Activated T-helper 2 cell treated with anti-CD3 and anti-CD28 coated beads, Interferon-gamma antibody, Interleukin-2, Interleukin-4, amounts not matched to agents 10 μg/mL and 5 μg/mL and 100 μg/mL, durations not matched to agents 14 hours and 24 hours and 36 hours (primary cell): ENCODE measurements around the gene STPG4. TPM values are rescaled to one million over a fixed set of nuclear protein-coding genes. Genes with fewer than 3 reads are reported as not detected.
"Not testable (repeated sequence)": the region's sequence is repeated elsewhere in the genome, so short reads cannot be mapped to it uniquely, and the experiment has no call there.

Experiments
- DNase-seq: peaks from one replicate; pipeline ENCODE4 v3.0.0; 2021; ENCODE audit warnings: low spot score
- H3K27ac Mint-ChIP-seq: one replicate; pipeline ENCODE4 v1.8.0; 2021; ENCODE audit warnings: mixed read lengths
- H3K27me3 Mint-ChIP-seq: one replicate; pipeline ENCODE4 v1.8.0; 2021; ENCODE audit warnings: low read depth, mixed read lengths
- H3K36me3 Mint-ChIP-seq: one replicate; pipeline ENCODE4 v1.8.0; 2021; ENCODE audit warnings: low read depth, mixed read lengths
- H3K4me1 Mint-ChIP-seq: one replicate; pipeline ENCODE4 v1.8.0; 2021; ENCODE audit warnings: low read depth, mixed read lengths
- H3K4me3 Mint-ChIP-seq: one replicate; pipeline ENCODE4 v1.8.0; 2021; ENCODE audit warnings: low read depth, mild to moderate bottlenecking, moderate library complexity, mixed read lengths
- H3K9me3 Mint-ChIP-seq: one replicate; pipeline ENCODE4 v1.8.0; 2021; ENCODE audit warnings: mixed read lengths
- intact Hi-C: fragments of 100-400 bp; cut with micrococcal nuclease; formaldehyde crosslinking; loops from one replicate; pipeline ENCODE4 v1.15.1; 2023
- total RNA-seq: library from RNA; stranded (reverse); gene quantifications from 2 replicates; pipeline ENCODE4 v1.2.3, GENCODE V29; 2022

Gene STPG4
- total RNA-seq, 1 donor from 2014 or later, result not detected

DNA sequence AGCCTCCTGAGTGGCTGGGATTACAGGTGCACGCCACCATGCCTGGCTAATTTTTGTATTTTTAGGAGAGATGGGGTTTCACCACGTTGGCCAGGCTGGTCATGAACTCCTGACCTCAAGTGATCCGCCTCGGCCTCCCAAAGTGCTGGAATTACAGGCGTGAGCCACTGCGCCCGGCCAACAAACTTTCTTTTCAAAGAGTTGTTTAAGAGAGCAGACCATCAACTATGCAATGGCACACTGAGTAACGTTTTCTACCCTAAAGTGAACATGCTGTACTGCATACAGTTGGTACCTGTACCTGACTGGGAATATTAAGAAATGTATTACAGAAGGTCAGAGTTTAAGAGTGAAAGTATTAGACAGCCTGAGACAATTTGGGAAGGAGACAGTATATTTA is 13.8 kb upstream of the STPG4 start:
- DNase-seq, H3K27ac Mint-ChIP-seq, H3K4me3 Mint-ChIP-seq, H3K9me3 Mint-ChIP-seq, H3K27me3 Mint-ChIP-seq, intact Hi-C loops: not testable (repeated sequence)
- H3K36me3 Mint-ChIP-seq, result peaks cover 75% of the 10 kb centered on the region
- peaks cover 58% of the 10 kb centered on the region for H3K4me1 Mint-ChIP-seq

DNA sequence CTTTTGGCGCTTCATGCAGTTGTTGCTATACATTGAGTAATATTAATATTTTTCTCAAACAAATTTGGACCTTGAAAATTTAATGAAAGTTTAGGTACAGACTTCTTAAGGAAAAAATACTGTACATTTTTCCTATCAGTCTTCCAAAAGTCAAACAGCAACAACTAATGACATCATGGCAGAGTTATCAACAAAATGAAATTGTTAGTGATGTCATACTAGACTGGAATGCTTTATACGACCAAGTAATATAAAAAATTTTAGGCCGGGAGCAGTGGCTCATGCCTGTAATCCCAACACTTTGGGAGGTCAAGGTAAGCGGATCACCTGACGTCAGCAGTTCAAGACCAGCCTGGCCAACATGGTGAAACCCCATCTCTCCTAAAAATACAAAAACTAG is 12.0 kb upstream of the STPG4 start:
- Mint-ChIP-seq H3K27me3 (no peaks in the 10 kb centered on the region), H3K36me3 (peaks cover 74% of the 10 kb centered on the region), H3K4me1 (peaks cover 55% of the 10 kb centered on the region), H3K4me3 (no peak overlapping the region), H3K27ac (no peak overlapping the region), H3K9me3 (no peaks in the 10 kb centered on the region)
- intact Hi-C loops, result no loop called here
- DNase-seq, result no peak

DNA sequence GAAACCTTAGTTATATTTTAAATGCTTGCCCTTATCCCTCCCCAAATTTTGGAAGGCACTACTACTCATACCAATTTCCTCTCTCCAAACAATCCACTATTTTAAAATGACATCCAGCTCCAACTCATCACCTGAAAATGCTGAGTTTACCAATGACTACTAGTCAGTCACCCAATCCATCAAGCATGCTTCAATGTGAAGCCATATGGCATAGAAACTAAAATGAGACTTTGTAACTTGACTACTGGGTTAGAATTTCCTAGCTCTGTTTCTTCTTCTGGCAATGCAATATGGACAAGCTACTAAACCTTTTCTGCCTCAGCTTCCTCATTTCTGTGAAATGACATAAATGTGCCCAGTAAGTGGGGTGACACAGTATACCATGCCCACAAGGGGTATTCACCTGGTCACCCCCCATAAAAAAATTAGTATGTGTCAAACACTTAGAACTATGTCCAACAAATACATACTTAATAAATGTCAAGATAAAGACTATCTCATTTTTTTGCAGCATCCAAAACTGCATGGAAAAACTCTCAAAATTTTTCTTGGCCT is 10.0 kb upstream of the STPG4 start:
- no peak for DNase-seq
- H3K27ac Mint-ChIP-seq, result peak overlapping the region; percentile 23
- intact Hi-C loops, result no loop called here
- peaks cover 38% of the 10 kb centered on the region for H3K4me1 Mint-ChIP-seq
- H3K9me3 Mint-ChIP-seq, result no peaks in the 10 kb centered on the region
- H3K36me3 Mint-ChIP-seq, result peaks cover 77% of the 10 kb centered on the region
- no peak overlapping the region for H3K4me3 Mint-ChIP-seq
- H3K27me3 Mint-ChIP-seq, result no peaks in the 10 kb centered on the region

DNA sequence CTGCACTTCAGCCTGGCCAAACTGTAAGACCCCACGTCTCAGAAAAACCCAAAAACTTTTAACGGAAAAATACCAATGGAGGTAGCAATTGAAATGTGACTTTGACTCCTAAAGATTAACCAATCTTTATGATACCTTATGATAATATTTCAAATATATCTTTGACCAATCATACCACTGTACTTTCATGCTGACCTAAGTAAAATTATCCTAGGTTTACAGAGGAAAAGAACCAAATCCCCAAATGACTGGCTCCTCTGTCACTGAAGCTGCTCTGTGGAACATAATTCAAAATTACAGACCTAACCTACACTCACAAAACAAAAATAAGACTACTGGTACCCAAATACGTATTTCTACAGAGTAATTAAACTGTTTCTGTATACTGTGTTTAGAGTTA is 7.7 kb upstream of the STPG4 start:
- H3K9me3 Mint-ChIP-seq, result no peaks in the 10 kb centered on the region
- intact Hi-C loops, result no loop called here
- no peaks in the 10 kb centered on the region for H3K27me3 Mint-ChIP-seq
- no peak for DNase-seq
- peaks cover 26% of the 10 kb centered on the region for H3K4me1 Mint-ChIP-seq
- H3K36me3 Mint-ChIP-seq, result peaks cover 79% of the 10 kb centered on the region
- no peak overlapping the region for H3K4me3 Mint-ChIP-seq
- peak overlapping the region; percentile 62 for H3K27ac Mint-ChIP-seq

DNA sequence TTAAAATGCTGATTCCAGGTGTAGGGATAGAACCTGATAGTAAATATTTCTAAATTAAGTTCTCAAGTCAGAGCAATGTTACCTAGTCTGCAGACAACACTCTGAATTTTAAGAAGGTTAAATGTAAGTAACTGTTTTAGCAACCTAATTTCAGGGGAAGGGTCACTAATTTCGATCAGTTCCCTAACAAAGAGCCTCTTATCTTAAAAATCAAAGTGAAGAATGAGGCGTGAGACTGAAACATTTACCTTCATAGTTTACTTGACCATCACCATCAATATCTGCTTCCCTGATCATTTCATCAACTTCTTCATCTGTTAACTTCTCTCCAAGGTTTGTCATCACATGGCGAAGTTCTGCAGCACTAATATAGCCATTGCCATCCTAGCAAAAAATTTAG is 6.4 kb upstream of the STPG4 start:
- H3K4me1 Mint-ChIP-seq, result peaks cover 23% of the 10 kb centered on the region
- no peak for DNase-seq
- H3K27me3 Mint-ChIP-seq, result no peaks in the 10 kb centered on the region
- H3K9me3 Mint-ChIP-seq, result no peaks in the 10 kb centered on the region
- H3K36me3 Mint-ChIP-seq, result peaks cover 87% of the 10 kb centered on the region
- no peak overlapping the region for H3K4me3 Mint-ChIP-seq
- no peak overlapping the region for H3K27ac Mint-ChIP-seq
- intact Hi-C loops, result no loop called here

DNA sequence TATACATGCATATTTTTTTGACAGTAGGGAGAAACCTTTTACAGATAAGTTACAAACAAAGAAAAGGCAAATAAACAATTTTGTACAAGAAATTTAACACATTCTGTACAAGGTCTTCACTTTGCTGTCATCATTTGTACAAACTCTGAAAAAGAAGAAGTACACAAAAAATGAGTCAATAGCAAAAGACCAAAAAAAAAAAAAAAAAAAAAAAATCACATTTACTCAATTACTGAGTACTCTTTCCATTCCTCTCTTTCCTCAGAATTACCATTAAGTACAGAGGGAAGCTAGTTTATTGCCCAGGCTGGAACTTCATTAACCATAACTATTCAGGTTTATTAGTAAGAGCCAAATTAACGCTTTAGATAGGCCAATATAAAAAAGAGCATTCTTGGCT is 5.6 kb upstream of the STPG4 start:
- Mint-ChIP-seq H3K27me3 (no peaks in the 10 kb centered on the region), H3K9me3 (no peaks in the 10 kb centered on the region), H3K4me3 (no peak overlapping the region), H3K4me1 (peaks cover 24% of the 10 kb centered on the region), H3K36me3 (peaks cover 83% of the 10 kb centered on the region), H3K27ac (no peak overlapping the region)
- intact Hi-C loops, result no loop called here
- DNase-seq, result no peak

DNA sequence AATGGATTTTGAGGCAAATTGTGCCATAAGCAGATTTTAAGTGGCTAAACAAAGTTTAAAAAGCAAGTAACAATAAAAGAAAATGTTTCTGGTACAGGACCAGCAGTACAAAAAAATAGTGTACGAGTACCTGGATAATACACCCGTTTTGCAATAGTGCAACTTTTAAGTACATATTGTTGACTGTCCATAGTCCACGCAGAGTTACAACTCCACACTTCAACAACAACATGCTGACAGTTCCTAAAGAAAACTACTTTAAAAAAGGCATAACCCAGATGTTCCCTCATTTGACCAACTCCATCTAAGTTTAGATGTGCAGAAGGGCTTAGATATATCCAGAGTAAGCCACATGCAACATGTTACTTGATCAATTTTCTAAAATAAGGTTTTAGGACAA is 5.1 kb upstream of the STPG4 start:
- no peak overlapping the region for H3K4me3 Mint-ChIP-seq
- H3K4me1 Mint-ChIP-seq, result peaks cover 22% of the 10 kb centered on the region
- H3K36me3 Mint-ChIP-seq, result peaks cover 78% of the 10 kb centered on the region
- H3K27ac Mint-ChIP-seq, result no peak overlapping the region
- intact Hi-C loops, result no loop called here
- no peak for DNase-seq
- no peaks in the 10 kb centered on the region for H3K9me3 Mint-ChIP-seq
- no peaks in the 10 kb centered on the region for H3K27me3 Mint-ChIP-seq

DNA sequence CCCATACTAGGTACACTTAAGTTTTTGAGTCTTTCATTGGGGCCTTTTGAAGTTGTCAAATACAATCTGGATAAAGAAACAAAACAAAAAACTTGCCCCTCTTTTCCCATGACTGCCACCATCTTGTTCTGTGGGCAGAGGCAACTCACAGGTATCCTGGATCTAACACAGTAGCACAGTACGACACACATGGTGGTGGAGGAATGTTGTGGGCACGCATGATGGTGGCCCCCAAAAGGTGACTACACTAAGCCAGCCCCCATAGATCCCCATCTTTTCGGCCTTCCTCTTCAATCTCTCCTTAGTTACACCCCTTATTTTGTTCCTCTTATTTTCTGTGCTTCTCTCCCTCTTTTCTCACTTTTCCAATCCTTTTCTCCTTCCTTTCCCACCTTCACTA is 4.5 kb upstream of the STPG4 start:
- H3K9me3 Mint-ChIP-seq, result no peaks in the 10 kb centered on the region
- no peak overlapping the region for H3K27ac Mint-ChIP-seq
- intact Hi-C loops, result no loop called here
- H3K4me1 Mint-ChIP-seq, result peaks cover 16% of the 10 kb centered on the region
- H3K27me3 Mint-ChIP-seq, result no peaks in the 10 kb centered on the region
- DNase-seq, result no peak
- H3K36me3 Mint-ChIP-seq, result peaks cover 72% of the 10 kb centered on the region
- no peak overlapping the region for H3K4me3 Mint-ChIP-seq

DNA sequence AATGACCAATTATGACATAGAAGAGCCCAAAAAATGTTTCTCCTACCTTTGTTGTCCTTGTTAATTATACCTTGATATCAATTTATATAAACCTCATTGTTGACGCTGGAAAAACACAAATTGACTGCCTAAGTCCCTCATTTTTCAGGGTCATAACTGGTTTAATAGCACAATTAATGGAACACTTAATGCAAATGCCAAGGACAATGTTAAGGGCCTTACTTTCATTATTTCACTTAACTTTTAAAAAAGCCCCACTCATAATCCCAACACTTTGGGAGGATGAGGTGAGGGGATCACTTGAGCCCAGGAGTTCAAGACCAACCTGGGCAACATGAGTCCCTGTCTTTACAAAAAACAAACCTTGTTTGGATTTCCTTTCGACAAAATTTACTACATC is 3.5 kb upstream of the STPG4 start:
- Mint-ChIP-seq H3K36me3 (peaks cover 70% of the 10 kb centered on the region), H3K27me3 (no peaks in the 10 kb centered on the region), H3K27ac (no peak overlapping the region), H3K9me3 (no peaks in the 10 kb centered on the region), H3K4me1 (peaks cover 13% of the 10 kb centered on the region), H3K4me3 (no peak overlapping the region)
- DNase-seq, result no peak
- intact Hi-C loops, result no loop called here

DNA sequence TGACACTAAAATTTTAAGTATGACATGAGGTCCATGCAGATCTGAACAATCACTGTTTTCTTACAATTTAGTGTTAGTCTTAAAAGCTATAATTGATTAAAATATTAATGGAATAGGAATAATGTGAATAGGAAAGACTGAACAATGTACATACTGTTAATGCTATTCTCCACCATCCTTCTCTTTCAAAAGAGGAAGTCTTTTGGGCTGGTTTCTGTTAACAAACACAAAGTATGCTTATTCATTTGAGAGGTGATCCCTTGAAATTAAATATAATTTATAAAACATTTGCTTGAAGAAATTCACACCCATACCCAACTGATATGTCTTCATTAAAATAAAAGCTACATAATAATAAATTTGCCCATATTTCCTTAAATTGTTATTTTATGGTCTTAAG is 2.3 kb downstream of the STPG4 start:
- Mint-ChIP-seq H3K27me3 (no peaks in the 10 kb centered on the region), H3K27ac (no peak overlapping the region), H3K4me3 (no peak overlapping the region), H3K36me3 (peaks cover 41% of the 10 kb centered on the region), H3K9me3 (no peaks in the 10 kb centered on the region), H3K4me1 (peaks cover 9% of the 10 kb centered on the region)
- DNase-seq, result no peak
- intact Hi-C loops, result no loop called here

DNA sequence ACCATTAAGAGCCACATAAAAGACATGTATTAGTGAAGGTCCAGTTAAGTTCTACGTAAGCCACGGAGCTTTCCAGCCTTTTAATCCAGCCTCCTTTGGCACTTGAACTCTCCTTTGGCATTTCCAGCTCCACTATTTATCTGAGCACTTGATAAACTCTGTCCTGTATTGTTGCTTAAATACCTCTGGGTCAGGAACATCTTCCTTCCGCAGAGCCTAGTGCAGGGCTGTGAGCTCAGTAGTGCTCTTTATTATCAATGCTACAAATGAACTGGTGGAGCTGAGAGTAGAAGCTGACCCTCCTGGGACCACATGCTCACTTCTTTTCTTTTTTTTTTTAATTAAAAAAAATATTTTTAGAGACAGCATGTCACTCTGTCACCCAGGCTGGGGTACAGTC is 4.9 kb downstream of the STPG4 start:
- no peaks in the 10 kb centered on the region for H3K9me3 Mint-ChIP-seq
- DNase-seq, result no peak
- no peaks in the 10 kb centered on the region for H3K27me3 Mint-ChIP-seq
- H3K4me3 Mint-ChIP-seq, result no peak overlapping the region
- intact Hi-C loops, result no loop called here
- H3K4me1 Mint-ChIP-seq, result peaks cover 5% of the 10 kb centered on the region
- no peak overlapping the region for H3K27ac Mint-ChIP-seq
- H3K36me3 Mint-ChIP-seq, result peaks cover 29% of the 10 kb centered on the region

DNA sequence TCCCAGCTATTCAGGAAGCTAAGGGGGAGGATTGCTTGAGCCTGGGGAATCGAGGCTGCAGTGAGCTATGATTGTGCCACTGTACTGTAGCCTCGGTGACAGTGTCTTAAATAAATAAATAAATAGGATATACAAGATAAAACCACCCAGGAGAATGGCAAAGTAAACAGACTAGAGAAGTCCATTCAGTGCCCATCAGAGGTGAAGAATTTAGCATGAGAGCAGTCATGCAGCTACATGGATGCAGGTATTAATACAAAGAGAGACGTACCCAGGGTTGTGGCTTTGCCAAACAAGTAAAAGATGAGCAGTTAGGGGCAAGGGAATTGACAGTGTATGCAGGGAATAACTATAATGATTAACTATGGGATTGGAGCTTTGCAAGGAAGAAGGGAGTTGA is 8.1 kb downstream of the STPG4 start:
- Mint-ChIP-seq H3K4me3 (no peak overlapping the region), H3K36me3 (peaks cover 37% of the 10 kb centered on the region), H3K9me3 (no peaks in the 10 kb centered on the region), H3K27me3 (no peaks in the 10 kb centered on the region), H3K4me1 (peaks cover 7% of the 10 kb centered on the region), H3K27ac (no peak overlapping the region)
- intact Hi-C loops, result no loop called here
- no peak for DNase-seq

DNA sequence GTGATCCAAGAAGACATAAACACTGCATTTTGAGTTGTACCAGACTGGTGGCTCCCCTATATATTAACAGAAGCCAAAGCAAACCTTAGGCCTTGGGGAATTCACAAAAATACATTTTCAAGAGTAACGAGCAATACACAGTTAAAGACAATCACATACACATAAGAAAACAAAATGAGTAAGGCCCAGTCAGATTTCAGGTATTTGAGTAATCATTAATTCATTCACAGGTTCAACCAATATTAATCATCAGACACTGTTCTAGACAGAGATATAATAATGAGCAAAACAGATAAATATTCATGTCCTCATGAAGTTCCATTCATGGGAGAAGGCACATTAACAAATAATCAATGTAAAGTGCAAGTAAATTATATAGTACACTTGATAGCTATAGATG is 9.6 kb downstream of the STPG4 start:
- no peak for DNase-seq
- intact Hi-C loops, result no loop called here
- H3K27ac Mint-ChIP-seq, result no peak overlapping the region
- H3K27me3 Mint-ChIP-seq, result no peaks in the 10 kb centered on the region
- H3K4me3 Mint-ChIP-seq, result no peak overlapping the region
- H3K4me1 Mint-ChIP-seq, result peaks cover 5% of the 10 kb centered on the region
- no peaks in the 10 kb centered on the region for H3K9me3 Mint-ChIP-seq
- H3K36me3 Mint-ChIP-seq, result peaks cover 36% of the 10 kb centered on the region

DNA sequence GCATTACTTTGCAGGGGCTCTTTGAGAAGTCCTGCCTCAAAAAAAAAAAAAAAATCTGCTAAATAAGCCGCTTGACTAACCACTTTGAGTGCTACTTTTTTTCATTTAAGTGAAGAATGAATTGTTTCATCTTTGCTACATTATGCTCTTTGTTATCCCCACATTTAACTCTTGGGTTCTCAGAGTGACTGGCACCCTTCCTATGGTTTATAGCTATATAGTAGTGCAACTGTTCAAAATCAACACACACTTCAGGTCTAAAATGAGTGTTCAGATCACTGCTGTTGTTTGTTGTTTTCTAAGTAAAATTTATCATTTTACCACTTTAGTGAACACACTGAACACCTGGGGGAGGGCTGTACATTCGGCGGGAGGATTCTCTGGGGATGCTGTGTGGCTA is 13.6 kb downstream of the STPG4 start:
- no peaks in the 10 kb centered on the region for H3K27me3 Mint-ChIP-seq
- peaks cover 5% of the 10 kb centered on the region for H3K4me1 Mint-ChIP-seq
- no peak for DNase-seq
- H3K4me3 Mint-ChIP-seq, result no peak overlapping the region
- H3K36me3 Mint-ChIP-seq, result peaks cover 31% of the 10 kb centered on the region
- peaks cover 17% of the 10 kb centered on the region for H3K9me3 Mint-ChIP-seq
- H3K27ac Mint-ChIP-seq, result no peak overlapping the region
- intact Hi-C loops, result no loop called here
